Amniotic stem cell (primary cell): ENCODE data around the gene NUDCD2.

ENCODE experiments used
- DNase-seq: peaks from one replicate; lab custom pipeline; 2025; lab: John Stamatoyannopoulos, UW

The NUDCD2 gene, protein sequence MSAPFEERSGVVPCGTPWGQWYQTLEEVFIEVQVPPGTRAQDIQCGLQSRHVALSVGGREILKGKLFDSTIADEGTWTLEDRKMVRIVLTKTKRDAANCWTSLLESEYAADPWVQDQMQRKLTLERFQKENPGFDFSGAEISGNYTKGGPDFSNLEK

DNA sequence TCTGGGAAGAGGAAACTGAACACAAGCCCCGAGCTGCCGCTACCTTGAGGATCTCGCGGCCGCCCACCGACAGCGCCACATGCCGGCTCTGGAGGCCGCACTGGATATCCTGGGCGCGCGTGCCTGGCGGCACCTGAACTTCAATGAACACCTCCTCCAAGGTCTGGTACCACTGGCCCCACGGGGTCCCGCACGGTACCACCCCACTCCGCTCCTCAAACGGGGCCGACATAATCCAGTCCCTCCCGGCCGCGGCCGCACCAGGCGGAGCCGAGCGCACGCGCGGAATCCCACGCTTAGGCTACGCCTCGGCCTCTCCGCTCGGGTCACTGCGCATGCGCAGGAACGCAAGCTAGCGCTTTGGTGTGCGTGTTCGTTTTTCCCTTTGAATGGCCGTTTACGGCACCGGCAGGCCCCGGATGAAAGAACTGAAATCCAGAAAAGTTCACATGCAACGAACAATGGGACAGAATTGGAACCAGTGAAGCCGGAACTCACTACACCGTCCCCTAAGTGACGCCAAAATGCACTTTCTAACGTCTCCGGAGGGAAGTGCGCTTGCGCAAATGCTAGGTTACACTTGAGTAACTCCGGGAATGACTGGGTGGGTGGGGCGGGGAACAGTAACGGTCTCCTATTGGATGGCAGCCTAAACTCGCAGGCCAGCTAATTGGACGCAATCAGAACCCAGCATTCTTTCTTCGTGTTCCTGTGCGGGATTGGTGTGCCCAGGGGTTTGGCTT is at the start of gene NUDCD2:
Gene NUDCD2 (minus strand): TSS at position 284 of the 743 bp plus-strand sequence. CDS start 52 bp downstream, at position 232.
- peak; percentile 95 for DNase-seq

DNA sequence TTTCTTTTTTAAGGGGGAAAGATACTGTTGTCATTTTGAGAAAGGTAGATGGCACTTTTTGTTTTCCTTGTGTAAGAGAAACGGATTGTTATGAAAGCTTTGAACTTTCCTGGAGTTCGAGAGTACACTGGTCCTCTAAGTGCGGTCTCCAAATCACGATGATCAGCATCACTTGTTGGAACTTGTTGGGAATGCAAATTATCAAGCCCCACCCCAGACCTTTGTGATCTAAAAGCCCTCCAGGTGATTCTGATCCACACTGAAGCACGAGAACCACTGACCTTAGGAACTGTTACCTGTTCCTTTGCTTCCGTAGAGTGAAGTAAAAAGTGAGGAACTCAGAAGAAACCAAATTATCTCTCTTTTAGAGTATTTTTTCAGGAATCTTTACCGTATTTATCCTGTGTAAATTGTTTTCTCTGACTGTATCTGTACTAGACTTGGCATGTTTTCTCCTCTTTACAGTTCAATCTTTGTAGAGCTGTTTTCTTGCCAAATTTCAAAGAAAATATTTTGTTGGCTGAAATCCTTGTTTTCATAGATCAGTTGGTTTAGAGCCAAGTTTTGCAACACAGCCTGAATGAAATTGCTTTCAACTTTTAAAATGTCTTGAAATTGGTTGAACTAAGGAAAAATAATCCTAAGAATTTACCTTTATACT is 49.5 kb upstream of the NUDCD2 start:
- DNase-seq, result peak; percentile 38

DNA sequence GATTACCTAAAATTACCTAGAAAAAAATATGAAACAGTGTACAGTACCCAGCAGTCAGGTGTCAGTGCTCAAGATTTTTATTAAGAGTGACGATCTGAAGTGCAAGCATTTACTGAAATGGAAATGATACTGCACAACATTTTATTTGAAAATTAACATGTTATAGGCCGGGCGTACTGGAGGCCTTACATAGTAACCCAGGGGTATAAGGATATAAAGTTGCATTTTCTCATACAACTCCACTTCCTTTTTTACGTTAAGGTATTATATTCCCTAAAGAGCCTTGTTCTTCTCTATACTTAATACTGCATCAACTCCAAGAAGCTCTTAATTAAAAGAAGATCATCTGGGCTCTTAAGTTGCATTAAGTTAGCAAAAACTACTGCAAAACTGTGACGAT is 48.9 kb upstream of the NUDCD2 start:
- DNase-seq, result no peak

DNA sequence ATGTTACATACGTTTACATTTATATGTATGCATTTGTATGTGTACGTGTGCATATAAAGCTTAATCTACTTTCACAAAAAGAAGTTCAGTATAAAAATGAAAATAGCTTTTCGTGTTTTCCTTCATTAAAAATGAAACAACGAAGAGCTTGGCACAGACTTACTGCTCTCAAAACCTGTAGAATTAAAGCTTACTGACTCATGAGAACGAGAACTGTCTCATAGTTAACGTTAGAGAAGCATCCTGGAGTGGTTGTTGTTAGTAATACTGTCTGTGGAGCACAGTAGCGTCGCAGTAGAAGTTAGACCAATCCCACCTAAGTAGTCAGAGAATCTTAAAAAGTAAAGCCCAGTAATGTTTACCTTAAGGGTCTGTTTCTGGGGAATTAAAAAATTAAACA is 46.8 kb upstream of the NUDCD2 start:
- peak; percentile 14 for DNase-seq

DNA sequence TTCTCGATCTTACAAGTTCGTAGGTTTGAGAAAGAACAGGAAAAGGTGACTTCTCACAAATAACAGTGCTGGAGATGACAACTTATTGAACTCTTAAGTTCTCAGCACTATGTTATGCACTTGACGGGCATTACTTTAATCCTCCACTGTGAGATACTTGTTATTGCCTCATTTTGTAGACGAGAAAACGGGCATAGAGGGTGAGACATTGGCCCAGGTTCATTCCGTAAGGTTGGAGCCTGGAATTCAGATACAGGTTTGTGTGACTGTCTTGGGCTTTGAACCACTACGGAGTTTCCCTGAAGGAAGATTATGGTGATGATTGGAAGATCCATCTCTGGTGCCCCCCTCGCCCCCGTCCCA is 46.2 kb upstream of the NUDCD2 start:
- no peak for DNase-seq

DNA sequence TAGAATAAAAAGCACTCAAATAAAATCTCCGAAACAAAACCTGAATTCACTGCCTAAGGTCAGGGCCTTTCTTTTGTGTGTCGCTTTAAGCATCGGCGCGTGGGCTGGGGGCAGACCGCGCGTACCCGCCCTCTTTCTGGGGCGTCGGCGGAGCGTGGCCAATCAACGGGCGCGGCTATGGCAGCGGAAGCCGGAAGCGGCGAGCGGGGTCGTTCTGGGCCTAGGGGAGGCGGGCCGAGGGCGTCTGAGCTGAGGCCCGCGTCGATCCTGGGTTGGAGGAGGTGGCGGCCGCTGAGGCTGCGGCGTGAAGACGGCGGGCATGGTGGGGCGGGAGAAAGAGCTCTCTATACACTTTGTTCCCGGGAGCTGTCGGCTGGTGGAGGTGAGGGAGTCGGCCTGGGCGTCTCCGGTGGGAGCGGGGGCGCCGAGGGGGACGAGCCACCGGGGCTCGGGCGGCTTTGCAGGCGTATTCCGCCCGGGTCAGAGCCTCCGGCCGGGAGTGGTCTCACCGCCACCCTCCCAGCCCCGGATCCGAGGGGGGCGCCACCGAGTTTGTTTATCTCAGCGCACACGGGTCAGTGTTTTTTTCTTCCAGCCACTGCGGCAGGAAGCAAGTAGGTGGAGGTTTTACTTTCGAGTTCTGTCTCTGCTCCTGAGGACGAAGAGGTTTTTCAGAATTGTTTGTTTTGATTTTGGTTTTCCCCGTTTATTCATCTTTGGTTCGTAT is 45.6 kb upstream of the NUDCD2 start, which contains the start of gene MAT2B:
Gene MAT2B (plus strand): TSS at position 252 of the 727 bp plus-strand sequence. CDS start 68 bp downstream, at position 320.
- peak; percentile 89 for DNase-seq

DNA sequence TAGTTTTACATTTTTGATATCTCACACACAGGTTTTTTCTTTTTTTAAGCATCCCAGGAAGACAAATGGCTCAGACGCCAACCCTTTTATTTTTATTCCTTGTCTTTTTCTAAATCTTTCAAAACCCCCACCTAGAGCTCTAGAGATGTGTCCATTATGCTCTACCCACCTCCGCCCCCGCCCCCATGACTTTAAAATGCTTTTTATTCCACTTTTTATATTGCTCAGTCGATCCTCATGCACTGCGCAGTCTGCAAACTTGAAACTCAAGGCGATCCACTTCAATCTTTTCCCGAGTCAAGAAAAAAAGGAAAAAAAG is 45.1 kb upstream of the NUDCD2 start:
- DNase-seq, result no peak

DNA sequence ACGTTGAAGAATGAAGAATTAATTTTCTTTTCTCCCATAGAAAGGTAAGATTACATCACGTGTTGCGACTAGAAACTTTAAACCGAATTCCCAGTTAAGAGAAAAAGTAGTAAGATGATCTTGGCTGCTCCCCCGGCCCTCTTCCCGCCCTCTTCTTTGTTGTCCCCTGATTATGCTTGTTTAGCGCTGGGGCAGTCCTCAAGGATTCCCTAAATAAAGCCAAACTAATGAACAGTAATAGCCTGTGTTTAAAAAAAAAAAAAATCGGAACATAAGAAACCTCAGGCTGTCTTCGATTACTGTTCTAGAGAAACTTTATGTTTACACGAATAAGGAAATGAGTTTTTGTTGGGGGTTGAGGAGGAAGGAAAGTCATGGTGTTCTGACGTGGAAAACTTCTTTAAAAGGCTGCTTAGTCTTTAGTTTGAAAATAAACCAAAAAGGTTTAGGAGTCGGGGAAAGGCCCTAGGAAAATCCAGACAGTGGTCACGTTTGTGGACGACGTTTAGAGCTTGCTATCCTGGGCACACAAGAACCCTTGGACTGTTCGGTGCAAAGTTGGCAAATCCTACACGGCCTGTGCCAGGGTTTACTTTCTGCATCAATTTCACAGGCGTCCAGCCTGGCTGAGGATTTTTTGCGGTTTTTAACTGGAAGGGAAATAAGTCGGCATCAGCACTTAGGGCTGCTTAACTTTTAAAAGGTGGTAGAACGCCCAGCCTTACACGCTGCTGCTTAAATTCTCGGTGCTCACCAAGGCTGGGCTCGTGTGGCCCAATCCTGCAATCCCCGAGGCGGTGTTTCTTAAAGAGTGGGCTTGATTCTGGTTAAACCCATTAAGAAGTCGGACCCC is 44.4 kb upstream of the NUDCD2 start:
- peak; percentile 9 for DNase-seq

DNA sequence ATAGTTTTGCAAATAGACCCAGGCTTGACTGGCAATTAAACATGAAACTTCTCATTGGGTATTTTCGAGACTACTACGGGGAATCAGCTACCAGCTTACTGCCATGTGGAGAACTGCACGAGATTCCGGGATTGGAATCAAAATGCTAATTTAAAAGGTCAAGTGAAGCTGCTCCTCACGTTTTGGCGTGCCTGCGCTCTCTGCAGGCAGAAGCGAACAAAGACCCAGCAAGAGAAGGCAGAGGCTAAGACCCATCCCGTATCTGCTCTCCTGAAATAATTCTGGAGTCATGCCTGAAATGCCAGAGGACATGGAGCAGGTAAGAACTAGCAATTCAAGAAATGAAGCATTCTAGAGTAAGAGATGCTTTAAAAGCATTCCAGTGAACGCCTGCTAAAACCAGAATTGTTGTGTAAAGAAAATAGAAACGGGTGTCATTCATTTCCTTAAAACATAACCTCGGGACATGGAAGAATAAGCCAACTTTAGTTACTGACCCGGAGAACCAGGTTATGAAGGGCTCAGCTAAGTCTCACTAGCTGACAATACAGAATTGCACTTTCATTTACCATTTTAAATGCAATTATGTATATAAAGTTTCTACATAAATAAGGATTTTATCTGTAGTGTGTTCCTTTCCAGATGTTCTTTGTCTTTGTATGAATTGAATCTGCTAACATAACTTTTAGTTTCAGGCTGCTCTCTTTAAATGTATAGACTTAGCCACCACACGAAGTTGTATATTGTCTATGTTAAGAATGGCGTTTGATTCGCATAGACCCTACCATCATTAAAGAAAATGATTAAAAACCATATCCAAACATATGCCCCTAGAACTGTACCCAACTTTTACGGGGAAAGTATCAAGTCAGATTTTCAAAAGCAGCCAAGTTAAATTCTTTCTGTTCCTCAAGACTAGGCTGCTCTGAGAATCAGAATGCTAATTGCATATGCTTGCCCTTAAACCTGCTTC is 43.5 kb upstream of the NUDCD2 start:
- peak; percentile 39 for DNase-seq

DNA sequence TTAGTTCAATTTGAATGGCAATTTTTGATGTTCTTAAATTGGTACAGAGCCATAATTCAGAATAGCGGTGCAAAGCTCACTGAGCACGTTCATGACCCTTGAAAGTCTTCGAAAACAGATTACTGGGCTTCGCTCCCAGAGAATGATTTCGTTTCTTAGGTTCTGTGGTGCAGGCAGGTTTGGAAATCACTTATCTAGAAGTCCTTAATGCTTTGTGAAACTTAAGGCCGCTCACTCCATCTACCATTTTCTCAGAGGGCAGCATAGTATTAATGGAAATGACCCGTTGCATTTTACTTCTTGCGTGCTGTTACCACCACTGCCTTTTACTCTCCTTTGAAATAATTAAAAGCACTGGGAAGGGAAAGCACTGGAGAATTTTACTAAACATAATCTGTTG is 42.6 kb upstream of the NUDCD2 start:
- DNase-seq, result no peak

DNA sequence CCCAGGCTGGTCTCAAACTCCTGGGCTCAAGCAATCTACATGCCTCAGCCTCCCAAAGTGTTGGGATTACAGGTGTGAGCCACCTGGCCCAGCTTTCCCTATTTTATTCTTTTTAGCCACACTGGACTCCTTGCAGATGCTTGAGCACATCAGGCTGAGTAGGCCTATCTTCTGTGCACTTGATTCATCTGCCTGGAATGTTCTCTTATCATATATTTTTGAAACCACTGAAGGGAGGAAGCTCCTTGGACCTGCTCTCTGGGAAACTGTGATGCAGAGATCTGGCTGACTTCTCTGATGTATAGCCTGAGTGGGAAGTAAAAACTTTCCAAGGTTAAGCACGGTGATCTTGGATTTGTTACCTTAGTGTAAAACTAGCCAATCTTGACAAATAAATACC is 39.0 kb upstream of the NUDCD2 start:
- peak; percentile 33 for DNase-seq

DNA sequence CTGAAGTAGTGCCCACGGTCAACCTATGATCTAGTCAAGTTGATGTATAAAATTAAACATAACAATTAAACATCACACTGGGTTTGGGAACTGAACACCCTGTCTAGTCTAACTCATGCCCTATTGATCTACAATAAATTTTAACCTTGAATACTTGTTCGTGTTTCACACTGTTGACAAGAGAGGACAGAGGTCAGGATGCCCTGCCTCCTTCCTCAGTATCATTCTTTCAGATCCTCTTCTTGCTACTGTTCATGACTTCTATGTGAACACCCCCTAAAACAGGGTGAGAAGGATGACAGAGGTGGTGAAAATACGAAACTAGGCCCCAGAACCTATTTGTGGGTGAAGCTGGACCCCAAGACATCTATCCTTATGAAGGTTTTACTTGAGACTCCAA is 37.4 kb upstream of the NUDCD2 start:
- DNase-seq, result no peak

DNA sequence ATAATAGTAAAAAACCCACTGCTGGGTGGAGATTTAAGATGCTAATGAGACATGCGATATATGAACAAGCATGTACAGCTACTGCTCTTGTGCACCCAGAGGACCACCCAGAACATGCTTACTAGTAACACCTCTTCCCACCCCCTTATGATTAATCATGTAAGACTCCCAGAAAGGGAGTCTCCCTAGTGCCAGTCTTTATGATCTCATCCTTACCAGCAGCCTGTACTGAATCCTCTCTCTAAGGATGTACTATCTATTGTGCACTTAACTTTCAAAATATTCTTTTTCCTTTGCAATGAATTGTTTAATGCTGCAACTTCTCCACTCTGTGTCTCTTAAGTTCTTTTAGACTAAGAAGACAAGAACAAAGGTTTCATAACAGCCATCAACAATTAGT is 36.4 kb upstream of the NUDCD2 start:
- DNase-seq, result no peak

DNA sequence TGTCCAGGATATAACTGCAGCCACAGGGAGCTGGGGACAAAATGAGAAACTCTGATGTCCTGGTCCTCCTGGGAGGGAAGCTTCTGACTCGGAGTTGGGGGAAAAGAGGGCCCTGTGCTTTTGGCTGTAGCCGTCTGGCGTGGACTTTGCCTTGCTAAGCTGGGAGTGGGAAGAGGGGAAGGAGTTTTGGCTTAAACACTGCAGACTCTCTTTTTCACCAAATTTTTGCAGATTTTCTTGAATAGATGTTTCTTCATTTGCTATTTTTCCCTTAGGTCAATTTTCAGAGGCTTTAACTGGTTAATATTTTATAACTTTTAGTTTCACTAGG is 29.8 kb upstream of the NUDCD2 start:
- DNase-seq, result no peak

DNA sequence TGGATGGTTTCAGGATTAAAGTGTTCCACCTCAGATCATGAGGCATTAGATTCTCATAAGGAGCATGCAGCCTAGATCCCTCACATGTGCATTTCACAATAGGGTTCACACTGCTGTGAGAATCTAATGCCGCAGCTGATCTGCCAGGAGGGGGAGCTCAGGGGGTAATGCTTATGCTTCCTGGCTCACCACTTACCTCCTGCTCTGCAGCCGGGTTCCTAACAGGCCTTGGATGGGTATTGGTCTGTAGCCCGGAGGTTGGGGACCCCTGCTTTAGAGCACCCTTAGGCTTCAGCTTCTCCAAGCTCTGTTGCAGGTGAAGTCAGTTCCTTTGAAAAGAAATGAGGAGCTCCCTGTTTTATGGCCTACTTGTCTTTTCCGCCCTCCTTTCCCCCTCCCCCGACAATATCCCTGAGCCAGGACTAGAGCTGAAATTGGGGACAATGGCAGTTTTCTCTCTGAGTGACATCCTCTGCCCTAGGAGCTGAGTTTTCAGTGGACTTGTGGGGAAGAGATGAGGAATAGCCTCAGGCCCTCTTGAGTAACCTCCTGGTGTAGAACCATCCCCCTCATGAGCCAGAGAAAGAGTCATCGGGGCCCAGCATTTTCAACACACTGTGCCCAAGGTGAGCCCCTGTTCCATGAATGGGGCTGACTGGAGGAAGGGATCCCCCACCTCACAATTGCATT is 29.3 kb upstream of the NUDCD2 start:
- no peak for DNase-seq

DNA sequence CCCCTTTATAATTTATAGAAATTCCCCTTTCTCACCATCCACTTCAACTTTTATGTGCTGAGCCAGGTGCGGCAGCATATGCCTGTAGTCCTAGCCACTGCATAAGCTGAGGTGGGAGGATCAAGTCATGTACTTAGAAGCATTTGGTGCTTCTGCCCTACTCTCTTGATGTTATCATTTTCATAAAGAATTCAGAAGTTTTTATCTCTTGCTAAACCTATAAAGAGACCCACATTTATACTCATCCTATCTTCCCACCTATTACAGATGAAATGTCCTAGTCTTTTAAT is 19.0 kb upstream of the NUDCD2 start:
- no peak for DNase-seq

DNA sequence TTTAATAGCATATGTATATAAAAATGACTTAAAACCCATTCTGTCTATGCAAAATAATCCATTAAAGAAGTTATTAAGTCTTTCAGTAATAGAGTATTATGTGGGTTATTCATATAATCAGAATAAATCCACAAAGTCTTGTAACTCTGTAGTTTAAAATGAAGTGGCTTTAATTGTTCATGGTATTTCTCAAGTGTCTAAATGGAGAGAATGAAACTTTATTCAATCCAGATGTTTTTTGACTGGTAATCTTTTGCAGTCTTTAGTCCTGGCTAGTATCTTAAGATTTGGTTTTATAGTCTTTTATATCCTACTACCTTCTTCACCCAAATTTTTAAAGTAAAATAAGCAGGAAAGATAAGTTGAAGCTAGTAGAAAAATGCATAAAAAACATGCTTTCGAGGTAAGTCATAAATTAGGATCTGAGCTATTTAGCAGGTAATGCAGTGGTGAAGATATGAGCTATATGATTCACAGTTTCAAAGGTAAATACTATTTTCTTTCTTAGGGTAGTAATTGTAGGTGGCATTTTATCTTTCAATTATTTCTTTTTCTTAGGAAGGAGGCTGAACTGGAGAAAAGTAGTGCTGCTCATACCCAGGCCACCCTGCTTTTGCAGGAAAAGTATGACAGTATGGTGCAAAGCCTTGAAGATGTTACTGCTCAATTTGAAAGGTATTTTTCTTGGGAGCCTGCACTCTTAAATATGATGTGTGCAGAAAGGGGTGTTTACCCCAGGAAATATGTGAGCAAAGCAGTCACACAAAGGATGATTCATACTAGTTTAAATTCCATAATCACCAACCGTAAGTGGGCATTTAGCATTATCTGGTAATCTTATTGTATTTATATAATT is 18.5 kb upstream of the NUDCD2 start:
- DNase-seq, result no peak

DNA sequence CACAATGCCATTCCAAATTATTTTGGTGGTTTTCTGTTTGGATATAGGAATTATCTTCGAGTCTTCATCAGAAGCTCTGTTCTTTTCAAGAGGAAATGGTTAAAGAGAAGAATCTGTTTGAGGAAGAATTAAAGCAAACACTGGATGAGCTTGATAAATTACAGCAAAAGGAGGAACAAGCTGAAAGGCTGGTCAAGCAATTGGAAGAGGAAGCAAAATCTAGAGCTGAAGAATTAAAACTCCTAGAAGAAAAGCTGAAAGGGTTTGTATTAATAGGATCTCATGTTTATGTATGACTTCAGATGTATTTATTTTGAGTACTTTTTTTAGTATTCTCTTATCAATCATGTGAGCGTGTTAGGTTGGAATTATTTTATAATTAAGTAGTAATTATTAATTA is 15.5 kb upstream of the NUDCD2 start:
- DNase-seq, result no peak

DNA sequence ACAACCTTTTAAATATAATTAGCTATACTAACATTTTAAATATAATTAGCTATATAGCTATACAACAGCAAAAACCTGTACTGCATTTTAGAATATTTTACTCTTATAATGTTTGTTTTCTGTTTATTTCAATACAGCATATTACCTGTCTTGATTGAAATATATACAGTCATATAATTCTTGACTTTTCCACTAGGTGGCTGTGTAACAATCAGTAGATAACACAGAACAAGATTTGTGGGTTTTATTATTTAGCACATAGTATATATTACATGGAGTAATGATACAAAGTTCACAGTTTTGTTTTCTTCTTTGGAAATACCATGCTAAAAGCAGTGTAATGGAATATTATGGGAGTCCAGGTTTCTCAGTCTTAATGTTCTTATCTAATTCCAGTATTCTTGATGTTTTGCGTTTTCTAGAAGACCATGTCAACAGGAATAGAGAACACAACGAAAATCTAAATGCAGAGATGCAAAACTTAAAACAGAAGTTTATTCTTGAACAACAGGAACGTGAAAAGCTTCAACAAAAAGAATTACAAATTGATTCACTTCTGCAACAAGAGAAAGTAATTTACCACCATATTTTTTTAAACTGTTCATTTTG is 13.8 kb upstream of the NUDCD2 start:
- DNase-seq, result no peak
